Stimulated activated CD8-positive, alpha-beta memory T cell treated with anti-CD3 and anti-CD28 coated beads, Interleukin-2, amount 100 ng/mL, for 1 hour (primary cell): ENCODE data around the gene PTGES3.

Experiments
- DNase-seq, 2 donors: peaks; one replicate each; pipeline ENCODE4 v3.0.0-alpha.2; 2020; ENCODE audit warnings: low read depth in 2 of 2

The PTGES3 gene

DNA sequence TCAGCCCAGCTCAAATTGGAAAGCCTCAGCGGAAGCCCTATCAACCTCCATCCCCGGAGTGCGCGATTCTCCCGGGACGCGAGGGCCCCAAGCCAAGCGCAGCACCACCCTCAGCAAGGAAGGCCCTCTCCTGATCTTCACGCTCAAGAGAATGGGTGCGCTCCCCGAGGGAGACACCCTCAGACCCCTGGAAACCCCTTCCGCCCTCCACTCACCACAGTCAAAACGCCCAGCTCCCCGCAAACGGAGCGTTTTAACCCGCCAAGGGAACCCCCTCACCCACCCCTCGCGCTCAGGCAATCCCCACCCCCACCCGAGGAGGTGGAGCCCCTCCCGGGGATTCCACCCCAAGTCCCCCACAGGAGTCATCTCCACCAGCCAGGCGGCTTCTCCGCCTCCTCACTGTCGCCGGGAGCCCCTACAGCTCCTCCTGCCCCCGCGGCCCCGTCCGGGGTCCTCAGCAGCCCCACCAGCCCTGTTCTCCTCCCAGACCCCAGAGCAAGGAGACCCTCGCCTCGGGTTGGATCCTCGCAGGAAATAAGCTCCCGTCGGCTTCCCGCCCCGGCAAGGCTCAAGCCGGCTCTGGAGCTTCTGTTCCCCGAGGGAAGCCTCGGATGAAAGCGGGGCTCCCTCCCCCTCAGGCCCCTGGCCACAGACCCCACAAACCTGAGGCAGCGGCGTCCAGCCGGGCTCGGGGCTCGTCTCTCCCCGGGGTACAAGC, 58.5 kb downstream of the PTGES3 start:
- no peak for DNase-seq

DNA sequence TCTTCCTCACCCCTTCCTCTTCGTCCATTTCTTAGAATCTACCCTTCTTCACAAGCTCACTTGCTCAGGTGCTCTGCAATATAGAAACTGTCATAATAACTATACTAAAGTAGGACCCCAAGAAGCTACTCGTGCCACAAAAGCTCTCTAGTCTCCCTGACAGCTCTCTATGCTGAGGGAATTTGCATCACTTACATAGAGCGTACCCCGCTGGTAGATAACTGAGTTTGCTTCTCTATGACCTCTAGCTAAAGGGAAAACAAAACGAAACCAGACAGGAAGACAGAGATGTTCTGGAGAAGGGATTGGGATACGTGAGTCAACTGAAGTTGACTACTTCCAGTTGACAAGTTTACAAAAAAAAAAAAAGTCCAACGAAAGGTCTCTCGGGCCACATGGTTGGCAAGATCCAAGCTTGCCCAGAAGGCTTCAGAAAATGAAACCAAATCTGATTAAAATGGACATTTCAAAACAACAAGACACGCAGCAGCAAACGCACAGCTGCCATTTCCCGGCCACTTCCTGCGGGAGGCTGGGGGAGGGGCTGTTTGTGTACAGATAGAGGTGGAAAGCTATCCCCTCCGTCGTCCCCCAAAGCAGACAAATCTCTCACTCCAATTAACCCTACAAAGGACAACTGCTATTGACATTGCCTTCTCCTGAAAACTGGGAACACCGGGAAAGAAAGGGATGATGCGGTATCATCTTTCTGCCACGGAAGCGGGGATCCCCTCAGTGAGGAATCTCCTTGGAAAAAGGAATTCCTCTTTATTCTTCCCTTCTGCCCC, 59.2 kb downstream of the PTGES3 start:
- no peak for DNase-seq

DNA sequence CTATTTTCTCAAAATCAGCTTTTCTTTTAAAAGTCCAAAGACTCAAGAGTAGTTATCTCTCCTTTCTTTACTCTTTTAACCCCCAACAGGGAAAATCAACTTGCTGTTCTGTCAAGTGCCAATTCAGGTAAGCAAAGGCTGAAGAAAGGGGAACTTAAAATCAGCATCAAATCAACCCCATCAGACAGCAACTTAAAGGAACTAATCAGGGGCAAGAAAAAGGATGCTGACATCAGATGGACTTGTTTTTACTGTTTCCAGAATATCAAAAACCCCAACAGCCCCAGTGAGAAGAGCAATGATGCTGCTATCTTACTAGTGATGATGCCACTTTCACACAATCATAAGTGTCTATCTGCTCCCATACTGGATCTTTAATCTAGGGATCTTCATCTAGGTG, 61.4 kb downstream of the PTGES3 start:
- DNase-seq, result no peak

DNA sequence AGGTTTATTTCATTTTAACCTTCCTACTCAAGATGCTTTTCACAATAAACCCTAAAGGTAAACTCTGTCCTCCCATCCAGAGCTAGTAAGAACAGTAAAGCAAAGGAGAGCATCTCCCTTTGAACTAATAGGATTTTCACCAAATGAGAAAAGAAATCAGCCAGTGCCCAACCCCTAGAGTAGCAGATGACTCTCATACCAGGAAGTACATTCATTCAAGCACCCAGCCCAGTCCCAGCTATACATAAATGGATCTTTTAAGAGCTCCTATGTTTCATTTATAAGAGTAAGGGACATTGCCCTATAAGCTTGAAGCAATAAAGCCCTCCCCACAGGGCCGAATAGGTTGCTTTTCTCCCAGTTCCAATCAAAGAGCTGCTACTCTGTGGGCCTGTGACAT, 65.5 kb downstream of the PTGES3 start:
- DNase-seq, result no peak

DNA sequence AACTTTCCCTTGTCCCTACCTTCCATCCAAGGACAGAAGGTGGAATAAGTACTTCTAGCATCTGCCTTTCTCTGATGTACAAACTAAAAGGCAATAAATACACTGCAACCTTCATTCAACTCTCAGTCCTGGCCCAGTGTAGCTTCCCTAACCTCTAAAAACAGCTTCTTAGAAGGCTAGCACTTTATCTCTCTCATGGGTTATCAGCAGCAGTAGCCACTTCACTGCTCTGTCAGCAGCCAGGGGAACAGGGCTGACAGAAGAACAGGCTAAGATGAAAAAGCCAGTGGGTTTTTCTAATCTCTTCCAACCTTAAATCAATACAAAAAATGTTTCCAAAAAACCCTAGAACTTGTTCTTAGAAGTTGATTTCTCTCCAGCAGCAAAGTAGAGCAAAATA, 71.2 kb downstream of the PTGES3 start:
- DNase-seq, result no peak

DNA sequence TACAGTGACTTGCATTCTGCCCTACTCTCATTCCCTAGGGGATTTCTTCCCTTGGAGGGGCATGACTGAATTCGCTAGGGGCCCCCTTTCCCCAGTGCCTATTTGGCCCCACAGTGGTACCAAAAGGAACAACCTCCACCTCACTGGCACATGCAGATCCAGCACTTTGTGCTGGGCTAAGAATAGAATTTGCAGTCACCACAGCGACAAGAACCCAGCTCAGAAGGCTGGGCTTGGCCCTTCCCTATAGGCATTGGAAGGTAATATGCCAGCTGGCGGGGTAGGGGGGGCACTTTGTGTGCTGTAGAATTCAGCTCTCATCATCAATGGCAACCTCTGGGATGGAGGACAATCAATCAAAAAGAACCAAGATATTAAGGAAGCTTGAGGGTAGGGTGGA, 71.8 kb downstream of the PTGES3 start:
- no peak for DNase-seq

DNA sequence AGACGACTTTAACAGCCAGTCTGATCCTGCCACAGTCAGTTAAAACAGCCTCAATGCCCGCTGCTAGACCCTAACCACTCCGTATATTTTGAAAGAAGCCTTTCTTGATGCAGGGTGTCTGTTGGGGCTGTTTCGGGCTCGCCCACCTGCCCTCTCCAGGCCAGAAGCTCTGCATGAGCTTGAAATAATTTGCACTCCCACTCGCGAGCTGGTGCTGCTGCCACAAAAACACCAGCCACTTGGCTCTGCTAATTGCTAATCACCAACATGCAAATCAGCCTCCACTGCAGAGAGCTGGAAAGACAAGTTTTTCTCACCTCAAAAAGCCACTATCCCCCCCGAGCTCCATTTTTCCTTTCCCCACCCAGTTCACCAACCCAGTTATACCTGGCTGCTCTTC, 73.5 kb downstream of the PTGES3 start:
- DNase-seq, result no peak
